HG03025 (cell line): Measurements from ENCODE around the gene HIPK4.
"Not testable (repeated sequence)": the region's sequence is repeated elsewhere in the genome, so short reads cannot be mapped to it uniquely, and the experiment has no call there.

Experiments used
- ATAC-seq: cut with Tn5 transposase; IDR thresholded peaks from one replicate; pipeline ENCODE4 v1.9.1; 2021; ENCODE audit warnings: mild to moderate bottlenecking, moderate library complexity; ENCODE audit not compliant: unreplicated experiment, low FRiP score

Gene HIPK4, protein sequence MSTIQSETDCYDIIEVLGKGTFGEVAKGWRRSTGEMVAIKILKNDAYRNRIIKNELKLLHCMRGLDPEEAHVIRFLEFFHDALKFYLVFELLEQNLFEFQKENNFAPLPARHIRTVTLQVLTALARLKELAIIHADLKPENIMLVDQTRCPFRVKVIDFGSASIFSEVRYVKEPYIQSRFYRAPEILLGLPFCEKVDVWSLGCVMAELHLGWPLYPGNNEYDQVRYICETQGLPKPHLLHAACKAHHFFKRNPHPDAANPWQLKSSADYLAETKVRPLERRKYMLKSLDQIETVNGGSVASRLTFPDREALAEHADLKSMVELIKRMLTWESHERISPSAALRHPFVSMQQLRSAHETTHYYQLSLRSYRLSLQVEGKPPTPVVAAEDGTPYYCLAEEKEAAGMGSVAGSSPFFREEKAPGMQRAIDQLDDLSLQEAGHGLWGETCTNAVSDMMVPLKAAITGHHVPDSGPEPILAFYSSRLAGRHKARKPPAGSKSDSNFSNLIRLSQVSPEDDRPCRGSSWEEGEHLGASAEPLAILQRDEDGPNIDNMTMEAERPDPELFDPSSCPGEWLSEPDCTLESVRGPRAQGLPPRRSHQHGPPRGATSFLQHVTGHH

DNA sequence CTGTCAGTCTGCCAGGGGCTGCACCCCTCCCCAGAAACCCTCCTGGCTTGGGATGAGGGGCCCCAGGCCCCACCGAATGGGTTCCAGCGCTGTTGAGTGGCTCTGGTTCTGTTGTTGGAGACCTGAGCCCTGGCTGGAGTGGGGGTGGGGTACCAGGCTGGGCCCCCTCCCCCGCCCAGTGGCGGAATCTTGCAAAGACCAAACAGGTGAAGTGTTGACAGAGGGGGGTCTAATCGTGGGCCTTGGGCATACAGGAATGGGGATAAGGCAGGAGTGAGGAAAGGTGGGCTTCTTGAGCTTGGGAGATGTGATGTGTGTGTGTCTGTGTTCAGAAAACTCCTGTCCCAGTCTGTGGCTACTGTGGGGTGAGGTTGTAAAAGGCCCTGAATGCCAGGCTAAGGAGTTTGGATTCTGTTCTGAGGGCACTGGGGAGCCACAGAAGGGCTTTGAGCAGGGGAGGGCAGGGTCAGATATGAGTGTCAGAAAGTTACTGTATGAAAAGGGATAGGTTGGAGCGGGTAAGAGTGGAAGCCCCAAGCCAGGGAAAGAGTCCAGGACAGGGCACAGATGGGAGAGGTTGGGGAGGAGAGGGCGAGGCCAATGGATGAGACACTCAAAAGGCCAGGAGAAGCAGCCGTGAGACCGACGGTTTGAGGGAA lies at the start of gene HIPK4:
HIPK4 (minus strand) TSS at position 98 of the 659 bp plus-strand sequence. CDS start 279 bp downstream, outside the sequence.
- no peak for ATAC-seq

DNA sequence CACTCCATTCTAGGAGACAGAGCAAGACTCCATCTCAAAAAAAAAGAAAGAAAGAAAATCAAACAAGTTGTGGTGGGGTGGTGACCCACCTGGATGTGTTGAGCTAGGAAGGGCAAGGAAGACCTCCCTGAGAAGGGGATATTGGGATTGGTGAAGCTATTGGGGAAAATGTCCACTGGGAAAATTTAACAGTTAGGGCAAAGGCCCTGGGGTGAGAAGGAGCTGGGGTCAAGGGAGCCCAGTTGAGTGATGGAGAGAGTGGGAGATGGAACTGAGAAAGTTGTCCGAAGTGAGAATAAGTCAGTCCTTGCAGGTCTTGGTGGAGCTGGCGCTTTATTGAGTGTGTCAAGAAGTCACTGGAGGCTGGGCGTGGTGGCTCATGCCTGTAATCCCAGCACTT lies 48.3 kb upstream of the HIPK4 start:
- no peak for ATAC-seq

DNA sequence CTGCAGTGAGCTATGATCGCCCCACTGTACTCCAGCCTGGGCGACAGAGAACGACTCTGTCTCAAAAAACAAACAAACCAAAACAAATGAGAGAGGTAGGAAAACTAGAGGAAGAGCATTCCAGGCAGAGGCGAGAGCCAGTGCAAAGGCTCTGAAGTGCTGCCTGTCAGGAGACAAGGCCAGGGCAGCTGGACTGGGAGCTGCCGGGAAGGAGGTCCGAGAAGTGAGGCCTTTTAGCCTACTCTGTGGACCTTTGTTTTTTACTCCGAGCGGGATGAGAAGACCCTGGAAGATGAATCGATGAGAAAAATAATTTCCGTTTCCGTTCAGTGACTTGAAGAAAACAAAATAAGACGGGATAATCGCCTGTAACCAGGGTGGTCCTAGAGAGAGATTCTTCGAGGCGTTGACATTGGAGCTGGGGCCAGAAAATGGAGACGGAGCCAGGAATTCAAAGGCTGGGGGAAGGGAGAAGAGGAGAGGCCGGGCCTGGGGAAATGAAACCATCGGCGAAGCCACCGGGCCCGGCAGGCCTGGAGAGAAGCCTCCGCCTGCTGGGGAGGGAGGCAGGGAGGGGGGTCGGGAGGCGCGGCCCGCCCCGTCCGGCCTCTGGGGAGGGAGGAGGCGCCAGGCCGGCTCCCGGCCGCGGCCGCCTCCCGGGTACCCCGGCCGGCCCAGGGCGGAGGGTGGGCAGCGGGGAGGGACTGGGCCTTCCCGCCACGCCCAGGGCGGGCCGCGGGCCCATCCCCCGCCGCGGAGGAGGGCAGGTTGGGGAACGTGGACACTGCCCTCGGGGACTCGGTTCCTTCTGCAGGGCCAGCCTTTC lies 43.6 kb upstream of the HIPK4 start:
- ATAC-seq: no peak

DNA sequence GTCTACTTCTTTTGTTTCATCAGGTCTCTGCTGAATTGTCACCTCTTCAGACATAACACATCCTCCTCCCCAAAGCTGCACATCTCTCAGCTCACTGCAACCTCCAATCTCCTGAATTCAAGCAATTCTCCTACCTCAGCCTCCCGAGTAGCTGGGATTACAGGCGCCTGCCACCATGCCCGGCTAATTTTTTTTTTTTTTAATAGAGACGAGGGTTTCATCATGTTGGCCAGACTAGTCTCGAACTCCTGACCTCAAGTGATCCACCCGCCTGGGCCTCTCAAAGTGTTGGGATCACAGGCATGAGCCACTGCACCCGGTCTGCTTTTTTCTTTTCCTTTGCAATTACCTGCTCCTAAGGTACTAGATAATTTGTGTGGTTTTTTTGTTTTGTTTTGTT lies 42.8 kb upstream of the HIPK4 start:
- not testable (repeated sequence) for ATAC-seq

DNA sequence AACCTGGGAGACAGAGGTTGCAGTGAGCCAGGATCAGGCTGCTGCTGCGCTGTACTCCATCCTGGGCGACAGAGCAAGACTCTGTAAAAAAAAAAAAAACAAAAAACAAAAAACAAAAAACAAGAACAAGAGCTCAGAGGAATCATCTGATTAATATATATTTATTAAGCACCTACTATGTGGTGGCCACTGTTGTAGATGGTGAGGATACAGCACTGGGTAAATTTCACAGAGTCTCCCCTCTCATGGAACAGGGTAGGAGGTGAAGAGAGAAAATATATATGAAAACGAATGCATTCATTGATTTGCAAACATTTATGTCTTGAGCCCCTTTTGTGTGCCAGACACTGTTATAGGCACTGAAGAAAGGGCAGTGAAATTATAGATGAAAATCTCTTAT lies 41.7 kb upstream of the HIPK4 start:
- no peak for ATAC-seq

DNA sequence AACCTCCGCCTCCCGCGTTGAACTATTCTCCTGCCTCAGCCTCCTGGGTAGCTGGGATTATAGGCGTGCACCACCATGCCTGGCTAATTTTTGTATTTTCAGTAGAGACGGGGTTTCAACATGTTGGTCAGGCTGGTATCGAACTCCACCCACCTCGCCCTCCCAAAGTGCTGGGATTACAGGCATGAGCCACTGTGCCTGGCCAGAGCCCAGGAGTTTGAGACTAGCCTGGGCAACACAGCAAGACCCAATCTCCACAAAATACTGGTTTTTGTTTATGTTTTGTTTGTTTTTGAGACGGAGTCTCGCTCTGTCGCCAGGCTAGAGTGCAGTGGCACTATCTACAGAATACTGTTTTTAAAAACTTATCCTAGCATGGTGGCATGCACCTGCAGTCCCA lies 40.3 kb upstream of the HIPK4 start:
- not testable (repeated sequence) for ATAC-seq

DNA sequence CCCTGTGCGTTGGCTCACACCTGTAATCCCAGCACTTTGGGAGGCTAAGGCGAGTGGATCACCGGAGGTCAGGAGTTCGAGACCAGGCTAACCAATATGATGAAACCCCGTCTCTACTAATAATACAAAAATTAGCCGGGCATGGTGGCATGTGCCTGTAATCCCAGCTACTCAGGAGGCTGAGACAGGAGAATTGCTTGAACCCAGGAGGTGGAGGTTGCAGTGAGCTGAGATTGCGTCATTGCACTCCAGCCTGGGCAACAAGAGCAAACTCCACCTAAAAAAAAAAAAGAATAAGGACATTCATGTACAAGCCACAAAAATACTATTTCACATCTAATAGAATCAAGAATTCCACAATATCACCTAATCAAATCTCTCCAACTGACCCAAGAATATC lies 38.2 kb upstream of the HIPK4 start:
- ATAC-seq: not testable (repeated sequence)

DNA sequence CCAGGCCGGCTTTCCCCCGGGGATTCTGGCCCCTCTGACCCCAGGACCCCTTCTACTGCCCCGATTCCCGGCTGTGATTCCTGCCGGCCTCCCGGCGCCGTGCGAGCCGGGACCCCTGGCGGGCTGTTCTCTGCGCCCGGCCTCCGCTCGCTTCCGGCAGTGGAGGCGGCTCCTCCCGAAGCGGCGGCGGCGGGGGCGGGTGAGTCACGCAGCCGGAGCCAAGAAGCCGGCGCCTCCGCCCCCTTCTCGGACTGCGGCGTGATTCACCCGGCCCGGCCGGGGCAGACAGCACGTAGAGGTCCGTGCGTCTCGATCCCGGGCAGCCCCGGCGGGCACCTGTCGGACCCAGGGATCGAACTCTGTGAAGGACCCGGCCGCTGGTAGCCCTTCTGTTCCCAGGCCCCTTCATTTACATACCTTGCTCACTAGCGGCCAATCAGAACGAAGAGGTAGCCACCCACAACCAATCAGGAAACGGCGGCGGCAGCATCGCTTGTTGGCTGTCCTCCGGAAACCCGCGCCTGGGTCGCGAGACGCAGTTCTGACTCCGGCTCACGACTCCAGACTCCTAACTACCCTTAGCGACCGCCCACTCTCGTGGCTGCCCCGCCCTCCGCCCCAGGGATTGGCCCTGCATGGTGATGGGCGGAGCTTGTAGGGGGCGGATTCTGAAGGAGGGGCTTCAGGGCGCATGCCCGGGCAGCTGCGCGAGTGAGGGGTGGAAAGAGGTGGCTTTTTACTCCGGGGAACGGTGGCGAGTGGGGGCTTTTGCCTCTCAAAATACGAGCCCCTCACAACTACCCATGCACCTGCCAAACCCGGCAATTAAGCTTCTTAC lies 35.7 kb upstream of the HIPK4 start, which contains the start of gene SERTAD1:
SERTAD1 (minus strand) TSS at position 543 of the 838 bp plus-strand sequence. CDS start 2,446 bp downstream, outside the sequence.
- ATAC-seq: peak; percentile 79

DNA sequence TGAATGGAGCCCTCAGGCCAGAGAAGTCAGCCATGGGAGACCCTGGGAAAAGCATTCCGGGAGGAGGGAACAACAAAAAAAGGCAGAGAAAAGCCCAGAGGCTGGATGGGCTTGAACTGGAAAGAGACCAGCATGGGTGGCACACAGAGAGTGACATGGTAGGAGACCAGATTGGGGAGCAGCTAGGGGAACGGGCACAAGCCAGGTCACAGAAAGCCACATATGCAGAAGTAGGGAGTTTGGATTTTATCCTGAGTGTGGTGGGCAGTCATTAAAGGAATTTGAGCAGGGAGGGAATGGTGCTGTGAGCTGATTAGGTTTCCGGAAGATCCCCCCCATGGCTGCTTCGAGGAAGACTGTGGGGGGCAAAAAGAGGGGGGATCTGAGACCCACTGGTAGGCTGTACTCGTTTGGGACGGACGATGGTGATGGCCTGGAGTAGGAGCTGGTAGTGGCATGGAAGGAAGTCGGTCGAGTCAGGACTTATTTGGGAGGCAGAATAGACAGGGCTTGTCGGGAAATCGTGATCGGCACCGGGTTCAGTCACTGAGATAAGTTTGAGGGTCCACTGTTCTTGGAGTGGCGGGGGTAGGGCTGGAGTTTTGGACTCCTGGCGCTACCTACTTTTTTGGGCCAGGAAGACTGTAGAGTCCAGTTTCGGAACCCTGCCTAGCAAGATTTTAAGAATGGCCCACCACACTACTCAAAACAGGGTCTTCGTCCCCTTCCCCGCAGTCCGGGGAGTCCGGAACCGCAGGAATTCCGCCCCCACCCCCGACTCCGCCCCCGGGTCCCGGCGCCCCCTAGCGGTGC lies 34.9 kb upstream of the HIPK4 start:
- ATAC-seq: no peak

DNA sequence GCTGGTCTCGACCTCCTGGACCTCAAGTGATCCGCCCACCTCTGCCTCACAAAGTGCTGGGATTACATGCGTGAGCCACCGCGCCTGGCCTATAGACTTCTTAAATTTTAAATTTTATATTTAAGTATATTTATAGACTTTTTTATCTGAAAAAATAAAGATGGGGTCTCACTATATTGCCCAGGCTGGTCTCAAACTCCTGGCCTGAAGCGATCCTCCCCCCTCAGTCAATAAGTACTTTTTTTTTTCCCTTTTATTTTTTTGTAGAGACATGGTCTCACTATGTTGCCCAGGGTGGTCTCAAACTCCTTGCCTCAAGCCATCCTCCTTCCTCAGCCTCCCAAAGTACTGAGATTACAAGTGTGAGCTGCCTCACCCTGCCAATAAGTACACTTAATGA lies 34.0 kb upstream of the HIPK4 start:
- ATAC-seq: no peak

DNA sequence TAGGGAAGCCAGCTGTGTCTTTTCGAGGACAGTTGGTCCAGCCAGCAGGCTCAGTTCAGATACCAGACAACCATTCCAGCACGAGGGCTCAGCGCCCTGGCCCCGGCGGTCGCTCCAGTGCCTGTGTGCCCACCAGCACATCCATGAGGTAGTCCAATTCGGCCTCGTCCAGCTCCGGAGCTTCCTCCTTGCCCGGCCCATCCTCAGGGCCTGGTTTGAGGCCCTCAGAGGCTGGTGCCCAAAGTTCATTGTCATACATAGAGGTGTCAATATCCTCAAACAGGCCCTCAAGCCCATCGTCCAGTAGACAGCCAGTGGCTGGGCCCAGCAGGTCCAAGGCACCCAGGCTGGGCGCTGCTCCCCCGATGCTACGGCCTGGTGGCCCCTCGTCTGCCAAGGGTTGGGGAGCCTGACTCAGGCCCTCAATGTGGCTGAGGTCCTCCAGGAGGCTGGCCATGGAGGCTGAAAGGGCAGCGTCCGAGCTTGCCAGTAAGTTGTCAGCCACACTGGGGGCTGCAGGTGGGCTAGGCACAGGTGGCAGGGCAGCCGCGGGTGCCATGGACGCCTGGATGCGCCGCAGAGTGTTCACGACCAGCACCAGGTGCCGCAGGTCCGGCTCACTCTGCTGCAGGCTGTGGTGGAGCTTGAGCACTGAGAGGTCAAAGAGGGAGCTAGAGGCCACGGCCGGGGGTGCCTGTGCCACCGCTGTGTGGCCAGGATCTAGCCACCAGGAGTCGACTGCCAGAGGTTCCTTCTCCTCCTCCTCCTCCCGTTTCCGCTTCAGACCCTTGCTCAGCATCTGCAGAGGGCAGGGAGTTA lies 33.0 kb upstream of the HIPK4 start:
- no peak for ATAC-seq

DNA sequence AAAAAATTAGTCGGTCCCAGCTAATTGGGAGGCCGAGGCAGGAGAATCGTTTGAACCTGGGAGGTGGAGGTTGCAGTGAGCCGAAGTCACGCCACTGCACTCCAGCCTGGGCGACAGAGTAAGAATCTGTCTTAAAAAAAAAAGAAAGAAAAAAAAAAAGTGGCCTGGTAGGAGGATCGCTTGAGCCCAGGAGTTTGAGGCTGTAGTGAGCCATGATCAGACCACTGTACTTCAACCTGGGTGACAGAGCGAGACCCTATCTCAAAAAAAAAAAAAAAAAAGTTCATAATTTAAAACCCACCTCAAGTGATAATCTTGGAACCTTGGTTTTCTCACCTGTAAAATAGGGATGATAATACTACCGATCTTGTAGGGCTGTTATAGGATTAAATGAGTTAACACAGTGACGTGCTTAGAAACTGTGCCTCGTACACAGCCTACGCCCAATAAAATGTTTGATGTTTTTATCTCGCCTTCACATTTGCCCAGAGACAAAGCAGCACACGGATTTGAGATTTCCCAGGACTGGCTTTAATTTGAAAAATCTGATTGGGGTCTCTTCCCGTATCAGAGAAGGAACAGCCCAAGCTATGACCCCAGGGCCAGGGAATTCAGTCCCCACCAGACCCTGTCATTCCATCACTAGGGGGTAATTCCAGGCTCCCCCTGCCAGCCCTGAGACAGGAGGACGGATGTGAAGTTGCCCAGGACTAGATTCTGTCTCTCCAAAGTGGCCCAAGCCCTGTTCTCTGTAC lies 32.2 kb upstream of the HIPK4 start:
- ATAC-seq: no peak

DNA sequence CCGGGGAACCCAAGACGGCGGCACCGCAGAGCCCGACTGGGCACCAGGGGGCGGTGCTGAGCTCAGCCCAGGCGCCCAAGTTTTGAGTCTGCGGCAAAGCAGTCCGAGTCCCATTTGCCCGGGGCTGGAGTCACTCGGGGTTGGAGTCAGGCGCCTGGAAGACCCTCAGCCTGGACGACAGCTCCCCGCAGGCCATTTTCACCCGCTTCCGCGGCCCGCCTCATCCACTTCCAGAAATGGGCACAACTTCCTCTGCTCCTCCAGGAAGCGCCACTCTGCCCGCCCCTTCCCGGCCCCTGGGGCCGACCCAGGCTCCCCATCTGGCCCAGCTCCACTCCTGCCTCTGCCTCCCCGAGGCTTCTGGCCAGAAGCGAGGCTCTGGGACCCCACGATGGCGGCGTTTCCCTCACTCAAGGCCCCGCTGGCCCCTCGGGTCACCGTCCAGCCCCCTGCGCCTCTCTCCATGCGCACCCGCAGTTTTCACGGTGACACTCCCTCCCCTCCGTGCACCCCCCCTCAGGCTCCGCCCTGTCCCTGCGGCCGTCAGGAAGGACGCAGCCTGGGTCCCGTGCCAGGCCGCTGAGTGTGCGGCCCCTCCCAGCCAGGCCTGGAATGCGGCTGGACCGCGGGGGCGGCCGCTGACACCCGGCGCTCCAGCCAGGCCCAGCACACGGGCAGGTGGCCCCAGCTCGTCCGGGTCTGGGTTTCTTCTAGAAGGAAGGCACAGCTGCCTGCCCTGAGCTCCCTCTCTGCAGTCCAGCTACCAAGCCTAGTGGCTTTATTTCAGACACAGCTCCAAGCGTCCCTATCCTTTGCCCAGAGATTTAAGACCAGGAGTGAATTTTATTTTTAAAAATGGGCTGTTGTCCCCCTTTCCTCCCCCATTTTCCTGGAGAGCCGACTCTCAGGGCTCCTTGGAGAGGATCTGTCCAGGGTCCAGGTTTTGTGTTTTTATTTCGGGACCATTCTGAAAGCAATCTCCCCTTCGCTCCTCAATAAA lies 31.1 kb upstream of the HIPK4 start:
- no peak for ATAC-seq

DNA sequence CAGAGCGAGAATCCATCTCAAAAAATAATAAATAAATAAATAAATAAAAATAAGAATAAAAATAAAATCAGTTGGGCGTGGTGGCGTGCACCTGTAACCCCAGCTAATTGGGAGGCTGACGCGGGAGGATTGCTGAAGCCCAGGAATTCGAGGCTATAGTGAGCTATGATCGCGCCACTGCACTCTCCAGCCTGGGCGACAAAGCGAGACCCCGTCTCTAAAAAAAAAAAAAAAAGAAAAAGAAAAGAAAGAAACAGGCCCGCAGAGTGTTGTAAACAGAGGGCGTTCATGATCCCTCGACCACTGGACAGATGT lies 30.4 kb upstream of the HIPK4 start:
- no peak for ATAC-seq

DNA sequence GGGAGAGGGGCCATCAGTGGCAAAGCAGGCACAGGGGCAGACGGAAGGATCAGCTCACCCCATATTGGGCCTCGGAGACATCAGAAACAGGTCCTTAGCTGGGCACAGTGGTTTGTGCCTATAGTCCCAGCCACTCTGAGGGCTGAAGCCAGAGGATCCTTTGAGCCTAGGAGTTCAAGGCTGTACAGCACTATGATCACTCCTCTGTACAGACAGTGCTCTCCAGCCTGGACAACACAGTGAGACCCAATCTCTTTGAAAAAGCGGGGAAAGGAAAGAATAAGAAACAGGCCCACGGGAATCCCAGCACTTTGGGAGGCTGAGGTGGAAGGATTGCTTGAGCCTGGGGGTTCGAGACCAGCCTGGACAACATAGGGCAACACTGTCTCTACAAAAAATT lies 29.8 kb upstream of the HIPK4 start:
- no peak for ATAC-seq

DNA sequence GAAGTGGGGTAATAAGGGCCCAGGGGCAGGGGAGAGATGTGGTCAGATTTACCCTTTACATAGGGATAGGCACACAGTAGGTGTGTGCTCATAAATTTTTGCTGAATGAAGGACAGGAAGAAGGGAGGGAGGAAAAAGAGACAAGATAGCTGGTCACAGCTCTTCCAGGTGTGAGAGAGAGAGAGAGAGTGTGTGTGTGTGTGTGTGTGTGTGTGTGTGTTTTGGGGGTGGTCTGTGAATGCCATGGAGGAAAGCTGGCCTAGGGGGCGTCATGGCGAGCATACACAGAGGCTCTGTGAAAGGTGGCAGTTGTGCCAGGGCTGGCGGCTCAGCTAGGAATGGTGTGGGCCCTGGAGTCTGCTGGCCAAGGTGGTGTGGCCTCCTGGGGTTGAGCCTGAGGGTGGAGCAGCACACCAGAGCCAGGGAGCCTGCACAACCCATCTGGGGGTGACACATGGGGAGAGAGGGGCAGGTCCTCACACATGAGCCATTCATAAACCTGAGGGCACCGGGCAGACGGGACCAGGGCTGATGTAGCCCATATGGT lies 29.2 kb upstream of the HIPK4 start:
- ATAC-seq: no peak
